HT1080 (cell line): ENCODE measurements around the gene MYL10. TPM values are rescaled to one million over a fixed set of nuclear protein-coding genes. Genes with fewer than 3 reads are reported as not detected.

Experiments
- DNase-seq: peaks from one replicate; pipeline ENCODE4 v3.0.0-alpha.2; 2015; ENCODE audit warnings: low read depth
- total RNA-seq: library from RNA; depleted of rRNA; stranded (reverse); fragments of >200 nt; shearing (Covaris generic); gene quantifications from 2 replicates; pipeline ENCODE4 v1.2.3, GENCODE V29; 2014

Gene MYL10
- total RNA-seq, 1 experiment from 2014 or later, result not detected

DNA sequence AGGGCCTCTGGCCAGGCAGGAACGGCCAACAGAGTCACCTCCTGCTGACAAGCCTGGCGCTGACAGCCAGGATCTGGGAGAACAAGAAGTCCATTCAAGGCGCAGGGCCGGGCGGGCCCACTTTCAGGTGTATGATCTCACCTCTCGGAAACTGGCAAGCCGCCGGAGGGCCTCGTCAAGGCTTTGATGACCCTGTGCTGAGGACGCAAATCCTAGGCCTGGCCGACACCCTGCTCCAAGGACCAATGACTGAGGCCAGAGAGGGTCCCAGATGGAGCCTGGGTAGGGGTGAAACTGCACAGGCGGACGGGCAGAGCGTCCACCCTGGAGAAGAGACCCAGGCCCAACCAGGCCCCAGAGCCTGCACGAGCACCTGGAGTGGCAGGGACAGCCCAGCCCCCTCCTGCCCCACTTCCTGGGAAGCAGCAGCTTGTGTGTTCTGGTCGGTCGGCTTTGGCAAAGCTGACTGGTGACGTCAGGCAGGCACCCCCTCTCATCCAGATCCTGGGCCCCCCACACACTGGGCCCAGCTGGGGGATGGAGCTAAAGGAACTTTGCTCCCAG lies 30.6 kb downstream of the MYL10 start:
- no peak for DNase-seq

DNA sequence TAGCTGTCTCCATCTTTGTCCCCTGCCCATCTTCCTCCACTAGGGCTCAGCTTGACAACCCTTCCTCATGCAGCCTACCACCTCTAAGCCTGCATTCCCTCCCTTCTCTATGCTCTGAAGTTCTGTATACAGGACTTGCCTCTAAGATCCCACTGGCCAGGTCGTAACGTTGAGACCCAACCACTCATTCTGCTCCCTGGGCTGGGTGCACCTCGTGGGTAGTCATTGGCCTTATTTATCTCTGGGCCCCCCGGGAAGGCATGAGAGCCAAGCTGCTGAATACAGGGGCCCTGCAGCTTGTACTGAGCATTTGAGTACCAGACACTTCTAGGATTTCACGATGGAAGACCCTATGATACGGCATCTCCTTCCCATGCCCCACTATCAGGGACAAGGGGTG lies 31.2 kb downstream of the MYL10 start:
- DNase-seq, result no peak

DNA sequence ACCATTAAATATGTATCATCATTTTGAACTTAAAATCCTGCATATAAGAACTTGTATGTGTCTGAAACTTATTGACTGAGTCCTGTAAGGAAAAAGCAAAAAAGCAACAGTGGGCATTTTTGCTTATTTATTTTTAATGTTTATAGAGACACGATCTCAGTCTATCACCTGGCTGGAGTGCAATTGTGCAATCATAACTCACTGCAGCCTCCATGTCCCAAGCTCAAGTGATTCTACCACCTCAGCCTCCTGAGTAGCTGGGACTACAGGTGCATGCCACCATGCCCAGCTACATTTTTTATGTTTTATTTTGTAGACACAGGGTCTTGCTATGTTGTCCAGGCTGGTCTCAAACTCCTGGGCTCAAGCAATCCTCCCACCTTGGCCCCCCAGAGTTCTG lies 32.2 kb downstream of the MYL10 start:
- no peak for DNase-seq

DNA sequence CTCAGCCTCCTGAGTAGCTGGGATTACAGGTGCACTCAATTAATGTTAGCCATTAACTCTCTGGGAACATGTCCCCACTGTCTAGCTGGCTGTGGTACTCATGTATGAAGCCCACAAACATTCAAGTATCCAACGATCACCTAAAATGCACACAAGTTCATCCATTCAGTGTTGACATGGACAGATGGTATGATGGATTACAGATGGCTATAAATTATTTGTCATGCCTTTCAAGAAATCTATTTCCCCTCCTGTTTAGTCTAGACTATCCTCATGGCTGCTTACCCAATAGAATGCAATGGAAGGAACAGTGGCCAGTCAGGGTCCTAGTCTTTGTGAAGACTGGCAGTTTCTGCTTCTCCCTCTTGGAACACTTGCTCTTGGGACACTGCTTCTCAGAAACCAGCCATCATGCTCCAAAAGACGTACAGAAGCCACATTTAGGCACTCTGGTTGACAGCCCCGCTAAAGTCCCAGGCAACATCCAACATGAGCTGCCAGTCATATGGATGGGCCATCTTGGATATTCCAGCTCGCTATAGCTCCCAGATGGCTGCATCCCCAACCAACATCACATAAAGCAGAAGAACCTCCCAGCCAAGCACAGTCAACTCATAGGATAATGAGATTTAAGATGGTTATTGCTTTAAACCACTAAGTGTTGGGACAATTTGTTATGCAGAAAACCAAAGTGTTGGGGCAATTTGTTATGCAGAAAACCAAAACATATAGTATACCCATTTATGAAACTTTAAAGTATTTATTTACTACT lies 33.1 kb downstream of the MYL10 start:
- DNase-seq, result no peak

GRCh38 chr7:101595246-101595645 lies 33.9 kb downstream of the MYL10 start:
- no peak for DNase-seq

GRCh38 chr7:101594790-101595189 lies 34.3 kb downstream of the MYL10 start:
- no peak for DNase-seq

GRCh38 chr7:101593556-101593955 lies 35.5 kb downstream of the MYL10 start:
- DNase-seq, result no peak

GRCh38 chr7:101591504-101591903 lies 37.6 kb downstream of the MYL10 start:
- no peak for DNase-seq

GRCh38 chr7:101590663-101591435 lies 38.2 kb downstream of the MYL10 start:
- no peak for DNase-seq

DNA sequence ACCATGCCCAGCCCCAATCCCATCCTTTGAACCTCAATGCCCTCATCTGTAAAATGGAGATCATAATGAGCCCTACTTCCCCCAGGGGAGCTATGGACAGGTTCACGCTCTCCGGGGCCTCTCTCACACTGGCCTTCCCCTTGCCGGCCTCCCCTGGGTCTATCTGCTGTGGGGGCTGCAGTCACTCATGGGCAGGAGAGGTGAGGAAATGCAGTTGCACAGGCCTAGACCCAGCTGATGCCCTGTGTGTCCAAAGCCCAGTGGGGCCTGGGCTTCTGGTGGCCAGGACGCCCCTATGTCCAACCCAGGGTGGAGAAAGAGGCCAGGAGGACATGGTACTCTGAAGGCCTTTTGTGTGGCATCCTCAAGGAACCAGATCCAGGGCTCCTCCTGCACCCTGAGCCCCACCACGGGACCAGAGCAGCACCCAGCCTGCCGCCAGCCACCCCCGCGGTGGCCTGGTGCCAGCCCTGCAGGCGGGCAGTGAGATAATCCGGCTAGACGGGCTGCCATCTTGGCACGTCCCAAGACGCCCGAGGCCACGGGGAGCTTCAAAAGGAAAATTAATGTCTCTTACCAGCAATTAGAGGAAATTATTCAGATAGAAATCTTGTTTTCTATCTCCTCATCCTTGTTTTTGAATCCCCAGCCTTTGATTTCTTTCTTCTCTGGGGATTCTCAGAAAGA lies 39.0 kb downstream of the MYL10 start:
- no peak for DNase-seq

DNA sequence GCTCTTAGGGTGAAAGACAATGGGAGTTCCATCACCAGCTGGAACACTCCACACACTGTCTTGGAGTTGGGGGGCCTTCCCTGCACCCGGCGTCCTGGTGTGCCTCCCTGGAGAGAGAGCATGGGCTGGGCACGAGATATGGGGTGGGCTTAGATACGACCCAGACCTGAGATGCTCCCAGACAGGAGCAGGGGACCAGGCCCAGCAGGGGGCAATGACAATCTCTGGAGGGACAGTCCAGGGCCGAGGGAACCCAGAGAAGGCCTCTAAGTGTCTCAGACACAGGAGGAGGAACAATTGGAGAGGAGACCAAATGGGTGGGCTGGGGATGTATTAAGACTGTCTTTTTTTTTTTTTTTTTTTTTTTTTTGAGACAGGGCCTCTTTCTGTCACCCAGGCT lies 40.0 kb downstream of the MYL10 start:
- no peak for DNase-seq

DNA sequence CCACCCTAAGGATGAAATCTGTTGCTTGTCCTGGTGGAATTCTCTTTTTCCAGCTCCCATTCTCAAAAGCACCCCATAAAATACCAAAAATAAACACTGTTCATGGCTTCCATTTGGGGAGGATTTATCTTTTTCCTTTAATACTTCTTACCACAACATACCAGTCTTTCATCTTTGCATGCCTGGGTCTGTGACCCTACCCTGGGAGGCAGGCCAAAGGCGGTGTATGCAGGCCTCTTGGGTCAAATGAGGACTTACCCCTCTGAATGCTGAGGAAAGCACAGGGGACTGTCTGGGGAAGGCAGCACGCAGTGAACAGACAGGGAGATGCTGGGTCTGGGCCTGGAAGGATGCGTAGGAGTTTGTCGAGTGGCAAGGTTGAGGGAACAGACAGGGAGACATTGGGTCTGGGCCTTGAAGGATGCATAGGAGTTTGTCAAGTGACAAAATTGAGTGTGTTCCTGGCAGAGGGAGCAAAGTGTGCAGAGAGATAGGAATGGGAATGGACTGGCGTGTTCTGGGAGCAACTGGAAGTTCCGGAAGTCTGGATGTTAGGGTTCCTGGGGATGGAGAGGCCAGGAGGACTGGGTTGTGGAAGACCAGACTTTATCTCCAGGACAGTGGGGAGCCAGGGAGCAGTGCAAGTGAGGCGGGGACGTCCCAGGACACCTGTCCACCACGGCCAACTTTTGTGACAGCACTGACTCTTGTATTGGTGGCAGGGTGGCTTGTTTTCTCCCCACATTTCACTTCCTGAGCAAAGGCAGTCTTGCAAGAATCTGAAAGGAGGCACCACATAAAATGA lies 40.8 kb downstream of the MYL10 start:
- DNase-seq, result no peak

- DNase-seq, result no peak
Measured at GRCh38 chr7:101586906-101587677, 42.0 kb downstream of the MYL10 start.

- no peak for DNase-seq
Measured at GRCh38 chr7:101586078-101586905, 42.8 kb downstream of the MYL10 start.

DNA sequence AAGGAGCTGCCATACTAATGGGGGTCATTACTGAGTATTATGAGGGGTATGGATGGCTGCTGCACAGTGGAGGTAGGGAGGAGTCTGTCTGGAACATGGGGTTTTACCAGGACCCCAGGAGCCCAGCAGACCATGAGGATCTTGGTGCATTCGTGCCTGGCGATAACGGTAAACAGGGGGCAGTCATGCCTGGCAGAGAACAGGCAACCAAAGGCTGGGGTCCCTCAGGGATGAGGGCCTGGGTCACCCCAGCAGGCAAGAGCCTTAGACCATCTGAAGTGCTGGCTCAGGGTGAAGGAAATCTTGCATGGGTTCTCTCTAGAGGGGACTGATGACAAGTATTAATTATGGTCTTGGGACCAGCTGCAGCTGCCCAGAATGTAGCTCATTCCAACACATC lies 46.1 kb downstream of the MYL10 start:
- no peak for DNase-seq

DNA sequence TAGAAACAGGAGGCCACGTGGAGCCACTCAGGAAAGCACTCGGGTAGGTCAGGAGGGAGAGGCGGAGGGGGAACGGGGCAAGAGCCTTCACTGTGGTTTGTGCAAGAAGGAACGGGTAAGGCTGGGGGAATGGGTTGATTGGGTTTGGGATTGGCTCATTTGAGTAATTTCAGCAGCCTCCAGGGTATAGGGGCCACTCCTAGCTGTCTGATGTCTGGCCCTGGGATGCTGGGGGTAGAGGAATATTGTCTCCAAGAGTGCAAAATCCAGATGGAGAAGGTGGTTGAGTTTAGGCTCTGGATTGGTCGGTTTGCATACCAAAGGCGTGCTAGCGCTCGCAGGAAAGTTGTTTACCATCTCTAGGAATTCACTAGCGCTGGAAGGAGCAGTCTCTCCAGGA lies 47.2 kb downstream of the MYL10 start:
- no peak for DNase-seq

DNA sequence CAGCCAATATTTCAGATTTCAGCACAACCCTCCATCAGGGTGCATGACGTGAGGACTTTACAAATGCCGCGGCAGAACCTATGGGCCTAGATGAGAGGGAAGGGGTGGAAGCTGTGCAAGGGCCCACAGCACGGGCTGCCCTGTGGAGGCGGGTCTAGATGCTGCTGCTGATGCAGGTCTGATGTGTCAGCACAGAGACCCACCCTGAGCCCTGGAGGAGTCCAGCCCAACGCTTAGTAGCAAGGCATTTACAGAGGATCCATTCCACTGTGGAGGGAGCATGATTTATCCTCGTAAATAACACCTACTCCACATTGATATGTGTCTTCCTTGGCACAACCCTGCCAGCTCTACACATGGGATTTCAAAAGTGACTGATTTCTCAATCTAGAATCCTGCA lies 48.5 kb downstream of the MYL10 start:
- DNase-seq, result no peak

- DNase-seq, result no peak
Measured at GRCh38 chr7:101578552-101578951, 50.5 kb downstream of the MYL10 start.

DNA sequence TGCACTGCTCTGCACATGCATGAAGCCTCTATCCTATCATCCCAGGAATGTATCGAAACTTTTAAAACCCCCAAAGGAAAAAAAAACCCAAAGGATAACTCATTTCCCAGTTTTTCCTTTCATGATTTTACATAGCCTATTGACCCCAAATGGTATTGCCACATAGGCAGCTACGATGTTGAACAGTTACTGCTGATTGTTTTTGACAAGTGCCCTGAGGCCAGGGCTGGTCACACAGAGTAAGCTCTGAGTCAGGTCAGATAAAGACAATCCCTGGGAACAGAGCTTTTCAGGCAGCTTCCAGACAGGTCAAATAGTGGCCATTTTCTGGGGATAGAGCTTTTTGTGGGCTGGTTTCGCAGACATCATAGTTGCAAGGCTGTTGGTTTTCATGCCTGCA lies 52.1 kb downstream of the MYL10 start:
- no peak for DNase-seq
